Caki2 (cell line): ENCODE measurements around the gene KLRC4. TPM values are rescaled to one million over a fixed set of nuclear protein-coding genes. Genes with fewer than 3 reads are reported as not detected.
"Not testable (repeated sequence)": the region's sequence is repeated elsewhere in the genome, so short reads cannot be mapped to it uniquely, and the experiment has no call there.

Source experiments
- DNase-seq: peaks from one replicate; pipeline ENCODE4 v3.0.0-alpha.2; 2015; ENCODE audit warnings: low read depth
- in situ Hi-C: cut with HindIII; loops from 2 replicates; pipeline ENCODE4 v1.10.0; 2016; ENCODE audit warnings: low sequenced_read_pairs, low pct_unique_long_range_greater_than_20kb, mixed read lengths
- total RNA-seq: library from RNA; depleted of rRNA; stranded (reverse); fragments of >200 nt; shearing (Covaris generic); gene quantifications from 2 replicates; pipeline ENCODE4 v1.2.3, GENCODE V29; 2014; ENCODE audit warnings: low replicate concordance

KLRC4 gene
- total RNA-seq, 1 experiment from 2014 or later: not detected

DNA sequence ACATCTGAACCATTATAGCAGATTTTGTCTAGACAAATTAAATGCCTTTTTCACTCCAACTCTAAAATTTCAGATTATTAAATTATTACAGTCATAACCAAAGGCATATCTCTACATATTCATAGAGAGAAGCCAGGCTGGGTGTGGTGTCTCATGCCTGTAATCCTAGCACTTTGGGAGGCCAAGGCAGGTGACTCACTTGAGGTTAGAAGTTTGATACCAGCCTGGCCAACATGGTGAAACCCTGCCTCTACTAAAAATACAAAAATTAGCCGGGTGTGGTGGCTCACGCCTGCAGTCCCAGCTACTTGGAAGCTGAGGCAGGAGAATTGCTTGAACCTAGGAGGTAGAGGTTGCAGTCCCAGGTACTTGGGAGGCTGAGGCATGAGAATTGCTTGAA, 30.8 kb downstream of the KLRC4 start:
- DNase-seq, in situ Hi-C loops: not testable (repeated sequence)

- no peak for DNase-seq
- in situ Hi-C loops: no loop called here
Observed at GRCh38 chr12:10374624-10375018, 34.9 kb downstream of the KLRC4 start.

DNA sequence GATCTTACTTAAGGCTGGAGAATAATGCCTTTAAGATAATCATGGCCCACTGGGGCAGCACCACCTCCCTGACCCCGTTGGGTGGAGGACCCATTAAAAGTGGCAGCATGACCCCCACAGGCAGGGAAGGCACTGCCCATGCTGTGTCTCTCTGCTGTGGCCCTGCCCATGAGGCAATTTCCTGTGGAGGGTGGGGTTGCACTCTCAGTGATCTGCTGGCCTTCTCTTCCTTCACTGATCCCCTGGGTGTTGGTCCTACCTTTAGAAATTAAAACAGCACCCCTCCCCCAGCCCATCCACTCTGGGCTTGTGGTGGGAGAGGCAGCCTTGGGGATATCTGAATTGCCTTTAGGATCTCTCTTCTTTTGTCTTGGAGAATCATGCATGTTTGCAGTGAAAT, 37.0 kb downstream of the KLRC4 start:
- in situ Hi-C loops: no loop called here

DNA sequence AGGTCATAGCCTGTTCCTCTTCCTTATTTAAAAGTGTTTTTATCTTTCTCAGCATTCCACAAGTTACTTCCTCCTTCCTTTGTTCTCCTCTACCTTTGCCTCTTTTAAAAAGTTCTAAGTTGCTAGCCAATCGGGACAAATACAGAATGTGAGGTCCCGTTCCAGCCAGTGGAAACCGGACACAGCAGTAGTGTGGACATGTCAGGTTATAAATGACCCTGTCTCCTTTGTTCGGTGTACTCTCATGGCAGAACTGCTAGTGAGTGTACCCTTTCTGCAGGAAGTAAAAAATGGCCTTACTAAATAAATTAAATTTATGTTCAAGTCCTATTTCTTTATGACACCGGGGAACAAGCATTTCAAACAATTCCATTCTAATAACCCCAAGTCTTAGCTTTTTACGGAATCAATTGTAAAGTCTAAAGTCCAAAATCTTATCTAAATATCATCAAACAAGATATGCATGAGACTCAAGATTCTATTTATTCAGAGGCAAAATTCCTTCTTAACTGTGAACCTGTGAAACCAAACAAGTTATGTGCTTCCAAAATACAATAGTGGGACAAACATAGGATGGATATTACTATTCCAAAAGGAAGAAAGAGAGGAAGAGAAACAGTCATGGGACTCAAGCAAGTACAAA, 37.5 kb downstream of the KLRC4 start:
- in situ Hi-C loops, DNase-seq: not testable (repeated sequence)

More for the DNA sequence above, 37.0 kb downstream of the KLRC4 start:
- DNase-seq: no peak

GRCh38 chr12:10369557-10370415, 39.8 kb downstream of the KLRC4 start:
- in situ Hi-C loops: no loop called here

DNA sequence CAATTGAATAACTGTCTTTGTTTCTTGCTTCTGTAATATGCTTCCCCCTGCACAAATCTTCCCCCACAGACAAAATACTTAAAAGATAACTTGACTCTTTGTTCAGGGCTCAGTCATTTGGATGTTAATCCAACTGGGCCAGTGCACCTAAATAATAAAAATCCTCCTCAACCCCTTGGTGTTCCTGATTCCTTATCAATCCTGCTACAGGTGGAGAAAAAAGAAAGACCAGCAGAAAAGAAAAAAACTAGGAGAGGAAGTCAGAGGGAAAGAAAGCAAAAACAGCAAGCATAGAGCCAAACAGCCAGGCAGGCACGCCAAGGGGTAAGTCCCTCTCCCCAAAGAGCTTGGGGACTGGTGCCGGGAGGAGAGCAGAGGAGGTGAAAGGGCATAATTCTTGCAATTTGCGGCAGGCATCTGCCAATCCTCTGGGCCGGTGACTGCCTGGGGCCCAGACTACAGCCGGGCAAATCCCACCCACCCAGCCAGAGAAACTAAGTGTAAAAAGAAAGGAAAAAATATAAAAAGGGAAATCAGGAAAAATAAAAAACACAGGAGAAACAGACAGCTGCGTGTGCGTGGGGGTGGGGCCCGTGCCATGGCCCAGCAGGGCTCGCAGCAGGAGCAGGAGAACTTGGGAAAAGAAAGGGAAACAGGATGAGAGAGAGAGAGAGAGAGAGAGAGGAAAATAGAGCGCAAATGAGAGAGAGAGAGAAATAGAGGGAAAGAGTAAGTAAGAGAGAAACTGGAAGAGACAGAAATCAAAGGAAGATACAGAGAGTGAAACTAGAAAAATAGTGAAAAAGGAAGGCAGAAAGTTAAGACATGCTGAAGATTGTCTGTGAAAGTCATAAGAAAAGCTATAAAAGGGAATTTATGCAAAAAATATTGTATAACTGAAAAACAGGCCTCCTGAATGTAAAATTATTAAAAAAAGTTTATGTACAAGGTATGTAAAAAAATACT, 41.1 kb downstream of the KLRC4 start:
- in situ Hi-C loops: no loop called here

More at GRCh38 chr12:10369557-10370415, 39.8 kb downstream of the KLRC4 start:
- DNase-seq: no peak

GRCh38 chr12:10367714-10368113, 41.8 kb downstream of the KLRC4 start:
- in situ Hi-C loops, DNase-seq: not testable (repeated sequence)

More for the DNA sequence above, 41.1 kb downstream of the KLRC4 start:
- DNase-seq: no peak

DNA sequence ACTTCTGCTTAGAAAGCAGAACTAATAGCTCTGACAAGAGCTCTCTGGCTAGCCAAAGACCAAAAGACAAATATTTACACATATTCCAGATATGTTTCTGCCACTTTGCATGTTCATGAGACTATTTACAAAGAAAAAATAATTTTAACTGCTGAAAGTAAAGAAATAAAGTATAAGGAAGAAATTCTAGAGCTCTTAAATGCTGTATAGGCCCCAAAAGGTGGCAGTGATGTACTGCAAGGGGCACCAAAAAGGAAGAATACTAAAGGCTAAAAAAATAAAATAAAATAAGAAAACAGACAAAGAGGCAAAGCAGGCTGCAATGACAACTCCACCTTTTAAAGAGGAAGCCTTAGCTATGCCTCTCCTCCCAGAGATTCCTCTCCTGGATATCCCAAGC, 42.7 kb downstream of the KLRC4 start:
- in situ Hi-C loops: no loop called here
- peak; percentile 38 for DNase-seq

DNA sequence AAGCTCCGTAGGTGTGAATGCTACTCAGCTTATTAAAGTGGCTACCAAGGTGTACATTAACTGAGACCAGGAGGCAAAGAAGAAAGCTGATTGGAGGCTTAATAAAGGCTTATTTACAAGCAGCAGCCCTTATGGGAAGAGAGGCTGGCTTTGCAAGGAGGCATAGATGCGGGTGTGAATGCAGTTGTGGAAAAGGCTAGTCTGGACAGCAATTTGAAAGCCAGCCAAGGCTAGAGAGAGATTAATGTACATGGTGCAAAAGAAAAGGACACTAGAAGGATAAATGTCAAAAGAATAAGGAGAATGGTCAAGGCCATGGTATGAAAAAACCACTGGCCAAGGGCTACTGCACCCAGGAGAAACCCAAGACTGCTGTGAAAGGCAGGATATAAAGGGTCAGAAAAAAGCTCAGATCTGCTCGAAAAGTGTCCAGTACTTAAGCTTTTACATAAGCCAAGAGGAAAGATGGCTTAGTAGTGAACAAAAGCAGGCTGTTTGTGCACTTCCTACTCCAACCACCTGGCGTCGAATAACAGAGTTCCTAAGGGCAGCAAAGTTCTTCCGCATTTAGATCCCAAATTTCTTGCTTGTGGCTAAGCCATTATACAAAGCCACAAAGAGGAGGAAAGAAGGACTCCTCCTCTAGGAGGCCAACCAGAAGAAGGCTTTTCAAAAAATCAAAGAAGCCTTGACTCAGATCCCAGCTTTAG, 43.7 kb downstream of the KLRC4 start:
- DNase-seq: no peak
- in situ Hi-C loops: no loop called here

GRCh38 chr12:10364815-10365622, 44.5 kb downstream of the KLRC4 start:
- peak; percentile 85 for DNase-seq

DNA sequence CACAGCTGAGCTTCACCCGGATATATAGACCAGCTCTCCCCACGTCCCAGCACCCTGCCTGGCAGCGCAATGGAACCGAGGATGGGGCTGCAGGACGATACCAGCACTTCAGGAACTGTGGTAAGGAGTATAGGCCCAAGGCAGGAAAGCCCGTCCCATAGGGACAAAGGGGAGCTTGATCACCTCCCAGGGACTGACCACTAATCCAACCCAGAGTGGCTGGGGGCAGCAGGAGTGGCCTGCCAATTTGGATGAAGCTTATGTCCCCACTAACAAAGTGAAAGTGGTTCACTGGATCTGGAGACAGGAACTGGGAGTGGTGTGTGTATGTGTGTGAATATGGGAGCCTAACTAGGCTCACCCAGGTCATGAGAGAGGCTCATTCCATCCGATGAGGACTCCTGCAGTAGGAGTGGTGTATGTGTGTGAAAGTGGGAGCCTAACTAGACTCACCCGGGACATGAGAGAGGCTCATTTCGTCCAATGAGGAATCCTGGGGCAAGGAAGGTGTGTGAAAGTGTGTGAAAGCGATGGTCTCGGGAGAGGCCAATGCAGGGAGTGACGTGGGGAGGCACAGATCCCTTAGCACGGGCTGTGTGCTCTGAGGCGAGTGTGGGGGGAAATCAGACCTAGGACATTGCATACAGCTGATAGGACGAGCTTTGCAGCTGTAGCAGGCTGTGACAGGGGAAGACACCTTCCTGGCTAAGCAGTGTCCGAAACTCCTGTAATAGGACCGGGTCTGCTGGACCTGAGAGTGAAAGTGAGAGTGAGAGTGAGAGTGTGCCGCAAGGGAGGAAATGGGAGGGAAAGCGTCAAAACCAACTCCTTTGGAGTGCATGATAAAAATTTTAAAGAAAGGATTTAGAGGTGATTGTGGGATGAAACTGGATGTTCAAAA, 45.4 kb downstream of the KLRC4 start:
- in situ Hi-C loops: no loop called here
- peak; percentile 72 for DNase-seq

More at GRCh38 chr12:10364815-10365622, 44.5 kb downstream of the KLRC4 start:
- in situ Hi-C loops: no loop called here

DNA sequence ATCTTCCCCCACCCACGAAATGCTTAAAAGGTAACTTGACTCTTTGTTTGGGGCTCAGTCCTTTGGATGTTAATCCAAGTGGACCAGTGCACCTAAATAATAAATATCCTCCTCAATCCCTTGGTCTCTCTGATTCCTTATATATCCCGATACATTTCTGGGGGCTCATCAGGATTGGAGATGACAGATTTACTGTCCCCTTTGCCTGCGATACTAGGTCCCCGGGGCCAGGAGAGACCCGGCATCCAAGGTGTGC, 46.0 kb downstream of the KLRC4 start:
- no peak for DNase-seq
- in situ Hi-C loops: no loop called here

GRCh38 chr12:10362828-10363657, 46.5 kb downstream of the KLRC4 start:
- DNase-seq: peak; percentile 22
- in situ Hi-C loops: no loop called here

DNA sequence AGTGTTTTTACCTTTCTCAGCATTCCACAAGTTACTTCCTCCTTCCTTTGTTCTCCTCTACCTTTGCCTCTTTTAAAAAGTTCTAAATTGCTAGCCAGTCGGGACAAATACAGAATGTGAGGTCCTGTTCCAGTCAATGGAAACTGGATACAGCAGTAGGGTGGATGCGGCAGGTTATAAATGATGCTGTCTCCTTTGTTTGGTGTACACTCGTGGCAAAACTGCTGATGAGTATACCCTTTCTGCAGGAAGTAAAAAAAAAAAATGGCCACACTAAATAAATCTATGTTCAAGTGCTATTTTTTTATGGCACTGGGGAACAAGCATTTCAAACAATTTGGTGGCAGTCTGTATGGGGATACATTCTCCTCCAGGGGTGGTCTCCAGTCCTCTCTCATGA, 47.2 kb downstream of the KLRC4 start:
- DNase-seq: no peak
- in situ Hi-C loops: no loop called here

- in situ Hi-C loops: no loop called here
- no peak for DNase-seq
Observed at GRCh38 chr12:10361622-10362021, 47.9 kb downstream of the KLRC4 start.

GRCh38 chr12:10361084-10361483, 48.5 kb downstream of the KLRC4 start:
- in situ Hi-C loops: no loop called here
- peak; percentile 61 for DNase-seq
